DOHH2 (cell line): ENCODE results near the gene ZNF521.

ENCODE experiments used
- CTCF ChIP-seq: fragments of 200-600 bp; sonication (generic); IDR thresholded peaks from one replicate; pipeline ENCODE4 v1.5.1; 2014; ENCODE audit warnings: antibody characterized with exemption, mild to moderate bottlenecking, low read depth, low read length; ENCODE audit not compliant: poor library complexity, severe bottlenecking
- EZH2phosphoT487 ChIP-seq: fragments of 200-600 bp; sonication (generic); IDR thresholded peaks from 2 replicates; pipeline ENCODE4 v1.6.1; 2017; ENCODE audit warnings: borderline replicate concordance, mild to moderate bottlenecking, antibody characterized with exemption, low read length, moderate library complexity, mixed read lengths

- TF ChIP-seq CTCF: no peak
- TF ChIP-seq EZH2phosphoT487: no peak
Observed at GRCh38 chr18:25240420-25240770, 111.6 kb downstream of the ZNF521 start.
